ENCODE data around the gene CDKL5.

- no peak for TF ChIP-seq CTCF (IDR thresholded peaks at IDR 0.05)
- TF ChIP-seq EZH2 (IDR thresholded peaks at IDR 0.05; ENCODE audit: borderline replicate concordance, insufficient read depth, low read depth, low read length, poor library complexity, severe bottlenecking): no peak
These were observed 2.6 kb downstream of the CDKL5 start for GRCh38 chrX:18428006-18428405.

Measured in B cell (primary cell).